HG02610 (cell line): ENCODE results near the gene RPTN.

Source experiments
- ATAC-seq: cut with Tn5 transposase; IDR thresholded peaks from one replicate; pipeline ENCODE4 v1.9.1; 2021; ENCODE audit warnings: mild to moderate bottlenecking, moderate library complexity; ENCODE audit not compliant: unreplicated experiment

Gene RPTN

GRCh38 chr1:152112101-152112884, 46.7 kb downstream of the RPTN start:
- no peak for ATAC-seq

- no peak for ATAC-seq
These were observed 47.5 kb downstream of the RPTN start for GRCh38 chr1:152111515-152111968.

GRCh38 chr1:152110860-152111514, 48.0 kb downstream of the RPTN start:
- ATAC-seq, result no peak

GRCh38 chr1:152110365-152110859, 48.6 kb downstream of the RPTN start:
- ATAC-seq, result no peak

- no peak for ATAC-seq
These were observed 49.1 kb downstream of the RPTN start for GRCh38 chr1:152109998-152110294.

- no peak for ATAC-seq
These were observed 49.6 kb downstream of the RPTN start for GRCh38 chr1:152109231-152109997.

GRCh38 chr1:152108882-152109222, 50.2 kb downstream of the RPTN start:
- ATAC-seq, result no peak

GRCh38 chr1:152107984-152108881, 50.8 kb downstream of the RPTN start:
- no peak for ATAC-seq

- ATAC-seq, result no peak
These were observed 51.7 kb downstream of the RPTN start for GRCh38 chr1:152107031-152107983.

GRCh38 chr1:152104854-152105253, 54.2 kb downstream of the RPTN start:
- ATAC-seq, result no peak
